Measurements from ENCODE around the gene LDLRAD3.
A peak's percentile ranks its signal among the peaks of the same experiment; 100 is the strongest.

Gene LDLRAD3

DNA sequence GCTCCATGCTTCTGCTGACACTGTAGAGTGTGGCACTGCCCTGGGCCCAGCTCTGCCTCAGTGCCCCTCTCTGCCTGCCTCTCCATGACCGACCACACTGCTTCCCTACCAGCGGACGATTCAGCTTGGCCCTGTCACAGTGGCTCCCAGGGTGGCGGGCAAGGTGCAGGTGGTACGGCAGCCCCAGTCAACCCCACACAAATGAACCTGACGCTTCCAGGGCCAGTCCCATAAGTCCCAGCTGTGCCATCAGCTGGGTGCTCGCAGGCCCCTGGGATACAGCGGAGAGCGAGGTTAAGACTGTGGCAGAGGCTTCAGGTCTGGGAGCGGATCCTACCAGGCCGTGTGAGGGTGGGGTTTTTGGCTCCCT lies 134.8 kb downstream of the LDLRAD3 start:
- no peak for DNase-seq

DNA sequence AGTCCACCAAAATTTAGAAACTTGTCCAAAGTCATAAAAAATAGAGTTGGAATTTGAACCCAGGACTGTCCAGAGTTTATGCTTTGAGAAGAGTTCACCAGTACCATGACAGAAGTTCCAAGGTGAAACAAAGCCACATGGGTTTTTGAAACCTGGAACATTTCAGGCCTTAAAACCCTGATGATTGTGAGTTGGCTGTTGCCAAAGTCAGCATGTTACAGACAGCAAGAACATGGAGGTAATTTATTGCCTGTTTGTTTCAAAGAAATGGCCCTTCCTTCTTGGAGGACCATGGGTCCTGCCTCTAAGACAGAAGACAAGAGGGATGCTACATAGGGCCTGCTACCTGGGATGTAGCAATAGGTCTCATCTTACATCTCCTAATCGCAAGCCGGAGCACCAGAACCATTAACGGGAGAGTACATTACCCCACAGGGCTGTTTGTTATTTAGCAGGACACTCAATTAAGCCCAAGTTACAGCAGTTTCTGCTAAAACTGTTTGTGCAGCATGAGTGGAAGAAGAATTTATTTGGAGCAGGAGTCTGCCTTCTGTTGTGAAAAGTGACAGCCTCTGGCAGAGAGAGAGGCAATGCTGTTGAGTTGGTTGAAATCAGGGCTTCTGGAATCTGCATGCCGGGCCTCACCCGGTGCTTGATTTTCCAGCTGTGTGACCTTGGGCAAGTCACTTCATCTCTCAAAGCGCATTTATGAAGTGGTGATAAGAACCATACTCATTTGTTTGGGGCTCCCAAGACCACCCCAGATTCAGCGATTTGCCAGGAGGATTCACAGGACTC lies 136.2 kb downstream of the LDLRAD3 start:
- no peak for DNase-seq

DNA sequence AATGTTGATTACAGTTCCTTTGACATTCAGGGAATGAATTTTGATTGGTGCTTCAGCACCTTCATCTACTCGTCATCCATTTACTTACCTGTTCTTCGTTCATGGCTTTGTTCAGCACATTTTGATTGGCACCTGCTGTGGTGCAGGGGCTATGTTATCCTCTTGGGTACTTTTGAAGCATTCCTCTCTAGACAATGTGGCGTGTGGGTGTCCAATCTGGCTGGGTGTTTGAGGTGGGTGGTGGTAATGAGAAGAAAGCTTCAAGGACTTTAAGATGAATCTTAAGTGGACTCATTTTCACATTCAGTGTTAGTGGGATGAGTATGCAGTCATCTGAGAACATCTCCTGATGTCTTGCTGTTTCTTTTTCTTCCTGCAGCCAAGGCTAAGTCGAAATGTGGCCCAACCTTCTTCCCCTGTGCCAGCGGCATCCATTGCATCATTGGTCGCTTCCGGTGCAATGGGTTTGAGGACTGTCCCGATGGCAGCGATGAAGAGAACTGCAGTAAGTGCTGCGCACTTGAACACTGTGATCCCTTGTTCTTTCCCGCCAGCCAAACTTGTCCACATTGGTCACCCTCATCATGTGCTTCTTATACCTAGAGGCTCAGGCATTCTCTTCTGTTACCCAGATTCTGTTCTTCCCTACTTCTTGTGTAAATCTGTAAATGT lies 137.5 kb downstream of the LDLRAD3 start:
- DNase-seq, result no peak

DNA sequence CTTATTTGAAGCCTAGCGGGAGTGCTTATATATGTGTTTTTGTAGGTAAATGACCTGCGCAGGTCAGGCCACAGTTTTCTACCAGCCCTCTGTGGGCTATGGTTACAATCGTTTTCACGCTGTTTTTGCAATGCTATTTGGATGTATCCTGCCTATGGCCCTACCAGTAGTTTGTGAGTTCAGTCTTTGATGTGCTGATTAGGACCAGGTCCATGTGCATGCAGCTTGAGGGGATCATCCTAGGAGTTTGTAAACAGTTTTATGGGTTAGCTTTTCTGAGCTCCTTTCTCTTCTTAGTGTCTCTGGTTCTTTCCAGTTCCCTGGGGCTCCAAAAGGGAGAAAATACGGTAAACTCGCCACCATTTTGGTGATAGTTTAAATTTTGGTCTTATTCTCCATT lies 142.5 kb downstream of the LDLRAD3 start:
- DNase-seq, result no peak

DNA sequence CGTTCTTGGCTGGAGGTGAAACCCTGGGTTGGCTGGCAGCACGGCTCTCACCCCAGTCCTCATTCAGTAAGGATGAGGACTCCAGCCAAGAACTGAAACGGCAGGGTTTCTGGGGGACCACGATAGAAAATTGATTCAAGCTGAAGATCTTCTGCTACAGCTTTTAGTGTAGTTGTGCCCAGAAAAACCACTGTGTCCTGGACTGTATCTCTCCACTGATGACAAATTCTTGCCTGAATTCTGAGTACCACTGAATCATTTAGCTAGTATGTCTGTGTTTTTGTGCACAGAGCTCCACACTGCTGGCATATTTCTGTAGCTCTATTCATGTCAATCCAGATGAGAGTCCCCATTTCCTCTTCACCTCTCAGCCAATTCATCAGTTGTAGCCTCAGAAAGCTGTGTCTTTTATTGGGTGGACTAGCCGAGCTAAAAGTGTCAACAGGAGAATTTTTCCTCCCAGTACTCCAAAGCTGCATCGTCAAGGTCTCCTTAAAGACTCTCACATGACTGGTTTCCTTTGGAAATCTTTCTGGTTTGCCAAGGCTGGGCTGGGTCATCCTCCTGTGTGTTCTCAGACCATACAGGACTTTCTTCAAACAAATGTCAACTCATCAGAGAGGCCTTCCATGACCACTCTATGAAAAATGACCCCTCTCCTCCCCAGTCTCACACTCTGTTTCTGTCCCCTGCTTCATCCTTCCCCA lies 144.6 kb downstream of the LDLRAD3 start:
- DNase-seq, result no peak

DNA sequence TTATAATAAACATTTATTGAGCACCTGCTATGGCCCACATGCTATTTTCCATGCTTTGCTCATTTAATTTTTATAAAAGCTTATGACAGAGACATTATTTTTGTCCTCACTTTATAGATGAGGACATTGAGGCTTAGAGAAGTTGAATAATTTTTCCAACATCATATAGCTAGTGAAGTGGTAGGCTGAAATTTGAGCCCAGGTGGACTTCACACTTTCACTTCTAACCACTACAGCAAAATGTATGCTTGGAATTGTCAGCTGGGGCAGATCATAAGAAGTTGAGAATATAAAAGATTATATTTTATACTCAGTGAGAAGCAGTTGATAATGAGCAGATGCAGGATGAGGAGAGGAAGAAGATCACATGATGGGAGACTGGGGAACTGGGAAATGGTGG lies 146.1 kb downstream of the LDLRAD3 start:
- no peak for DNase-seq

DNA sequence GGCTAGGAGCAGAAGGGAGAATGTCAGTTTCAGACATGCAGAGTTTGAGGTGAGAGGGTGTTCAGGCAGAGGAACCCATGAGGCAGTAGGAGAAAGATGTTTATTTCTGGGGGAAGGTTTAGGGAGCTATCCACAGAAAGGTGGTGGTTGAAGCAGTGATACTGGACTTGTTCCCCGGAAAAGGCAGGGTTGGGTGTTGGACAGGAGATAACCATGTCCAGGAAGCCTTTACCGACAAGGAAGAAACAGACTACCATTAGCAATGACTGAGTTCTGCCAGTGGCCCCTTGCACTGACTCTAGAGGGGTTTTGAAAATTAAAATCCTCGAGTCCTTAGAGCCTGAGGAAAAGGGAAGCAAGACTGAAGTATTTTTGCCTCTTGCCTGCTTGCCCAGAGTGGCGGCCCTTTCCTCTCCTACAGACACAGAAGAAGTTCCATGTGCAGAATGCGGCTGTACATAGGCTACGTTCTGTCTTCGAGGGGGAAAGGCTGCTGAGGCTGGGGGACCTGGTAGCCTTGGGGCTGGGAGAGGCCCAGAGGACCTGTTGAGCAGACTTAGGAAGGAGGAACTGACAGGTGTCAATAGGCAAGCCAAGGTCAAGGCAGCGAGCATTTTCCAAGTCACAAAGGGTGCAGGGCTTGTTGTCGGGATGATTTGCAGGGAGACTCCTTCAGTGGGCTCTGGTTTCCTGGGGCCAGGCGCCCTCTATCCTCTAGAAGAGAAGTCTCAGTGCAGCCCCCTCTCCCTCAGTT lies 146.7 kb downstream of the LDLRAD3 start:
- no peak for DNase-seq

DNA sequence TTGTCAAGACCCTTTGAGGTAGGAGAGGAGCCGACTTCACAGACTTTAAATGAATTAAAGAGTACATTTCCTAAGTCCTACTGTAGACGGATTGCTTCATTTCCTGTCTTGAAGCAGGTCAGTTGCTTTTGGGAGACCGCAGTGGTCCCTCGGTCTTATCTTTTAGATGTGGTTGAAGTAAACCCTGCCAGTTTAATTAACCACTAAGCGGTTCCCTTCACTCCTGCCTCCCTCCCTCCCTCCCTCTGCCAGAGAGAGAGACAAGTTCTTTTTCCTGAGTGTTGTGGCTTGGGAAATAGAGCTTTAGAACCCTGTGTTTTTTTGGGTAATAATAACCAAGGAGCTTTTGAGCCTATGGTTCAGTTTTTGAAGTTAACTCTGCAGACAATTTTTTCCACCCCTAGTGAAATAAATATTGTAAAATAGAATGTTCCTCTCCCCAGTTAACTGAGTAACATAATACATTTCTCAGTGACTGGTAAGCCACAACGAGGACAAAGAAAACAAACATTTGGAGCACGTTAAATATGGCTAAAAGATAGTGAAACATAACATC lies 147.5 kb downstream of the LDLRAD3 start:
- no peak for DNase-seq

DNA sequence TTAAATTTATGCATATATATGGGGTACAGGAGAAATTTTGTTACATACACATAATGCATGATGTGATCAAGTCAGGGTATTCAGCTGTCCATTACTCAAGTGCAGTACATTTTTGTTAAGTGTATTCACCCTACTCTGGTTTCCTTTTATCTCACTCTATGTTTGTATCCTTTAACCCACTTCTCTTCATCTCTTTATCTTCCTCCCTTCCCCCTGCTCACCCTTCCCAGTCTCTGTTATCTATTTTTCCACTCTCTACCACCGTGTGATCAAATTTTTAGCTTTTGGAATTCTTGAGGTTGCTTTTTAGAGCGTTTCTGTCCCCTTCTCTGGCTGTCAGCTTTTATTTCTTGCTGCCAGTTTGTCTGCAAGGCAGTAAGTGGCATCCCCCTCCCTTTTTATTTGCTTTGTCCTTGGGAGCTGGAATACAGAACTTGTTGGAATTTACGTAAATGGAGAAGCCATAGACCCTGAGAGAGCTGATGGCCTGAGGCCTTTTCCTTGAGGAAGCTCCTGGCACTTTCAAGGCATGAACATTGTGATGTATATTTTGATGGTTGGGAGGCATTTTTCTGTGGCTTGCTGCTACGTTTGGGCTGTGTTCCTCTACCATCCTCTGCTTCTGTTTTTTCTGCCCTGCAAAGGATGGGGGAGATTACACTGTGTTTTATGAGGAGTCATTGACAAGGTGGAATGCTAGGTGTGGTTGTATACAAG lies 148.6 kb downstream of the LDLRAD3 start:
- no peak for DNase-seq

DNA sequence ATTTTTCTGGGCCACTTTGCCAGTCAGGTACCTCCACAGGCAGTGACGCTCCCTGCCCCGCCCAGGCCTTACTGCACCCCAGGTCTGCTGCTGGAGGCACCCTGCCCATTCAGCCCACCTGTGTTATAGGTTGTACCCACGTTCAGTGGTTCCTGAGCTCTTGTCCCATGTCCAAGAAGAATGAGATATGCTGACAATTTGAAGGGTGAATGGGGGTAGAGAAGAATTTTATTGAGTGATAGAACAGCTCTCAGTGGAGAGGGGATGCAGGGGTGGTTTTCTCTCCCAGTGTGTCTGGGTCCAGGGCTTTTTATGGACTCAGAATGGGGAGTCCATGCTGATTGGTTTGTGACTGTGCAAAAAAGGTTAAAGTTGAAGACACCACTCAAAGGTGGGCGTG lies 149.7 kb downstream of the LDLRAD3 start:
- DNase-seq, result no peak

DNA sequence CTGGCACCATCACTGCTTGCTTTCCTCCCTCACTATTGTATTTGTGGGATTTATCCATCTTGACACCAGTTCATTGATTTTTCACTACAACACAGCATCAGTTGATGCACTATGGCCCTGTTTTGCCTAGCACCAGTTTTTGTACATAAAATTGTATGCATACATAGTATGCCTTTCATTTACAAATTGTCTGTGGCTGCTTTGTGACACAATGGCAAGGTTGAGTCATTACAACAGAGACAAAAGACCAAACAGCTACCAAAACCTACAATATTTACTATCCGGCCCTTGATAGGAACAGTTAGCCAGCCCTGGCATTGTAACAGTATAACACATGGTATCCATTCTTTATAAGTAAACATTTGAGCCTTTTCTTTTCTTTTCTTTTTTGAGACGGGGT lies 150.3 kb downstream of the LDLRAD3 start:
- DNase-seq, result no peak

DNA sequence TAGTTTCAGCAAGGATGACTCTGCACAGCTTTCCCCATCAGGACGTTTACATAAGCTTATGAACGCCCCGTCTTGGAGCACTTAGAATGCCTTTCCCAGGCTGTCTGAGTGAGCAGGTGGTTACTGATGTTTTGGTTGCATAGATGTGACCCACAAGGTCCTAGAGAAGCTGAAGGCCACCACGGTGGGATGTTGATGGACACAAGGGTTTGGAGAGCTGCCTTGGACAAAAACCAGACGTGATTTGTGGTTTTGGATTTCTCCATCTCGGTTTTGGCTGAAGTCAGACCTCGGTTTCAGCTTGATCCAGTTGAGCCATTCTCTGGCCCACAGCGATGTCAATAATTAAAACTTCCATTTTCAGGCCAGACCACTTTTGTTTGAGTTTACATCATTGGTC lies 151.9 kb downstream of the LDLRAD3 start:
- DNase-seq, result no peak

DNA sequence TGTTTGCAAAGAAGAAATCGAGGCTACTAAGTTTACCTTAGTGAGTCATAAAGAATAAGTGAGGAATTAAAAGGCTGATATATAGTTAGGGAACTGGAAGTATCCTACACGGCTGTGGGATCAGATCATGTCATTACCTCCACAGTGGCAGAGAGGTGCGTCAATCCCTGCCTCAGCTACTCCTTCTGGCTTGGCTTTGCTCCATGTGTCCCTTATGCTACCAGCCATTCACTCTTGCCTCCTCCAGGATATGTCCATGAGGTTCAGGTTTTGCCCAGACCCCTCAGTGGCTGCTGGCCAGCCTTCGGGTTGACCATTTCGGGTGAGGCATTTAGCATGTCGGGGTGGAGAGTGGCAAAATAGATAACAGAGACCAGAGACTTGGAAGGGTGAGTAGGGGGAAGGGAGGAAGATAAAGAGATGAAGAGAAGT lies 153.4 kb downstream of the LDLRAD3 start:
- DNase-seq, result no peak

DNA sequence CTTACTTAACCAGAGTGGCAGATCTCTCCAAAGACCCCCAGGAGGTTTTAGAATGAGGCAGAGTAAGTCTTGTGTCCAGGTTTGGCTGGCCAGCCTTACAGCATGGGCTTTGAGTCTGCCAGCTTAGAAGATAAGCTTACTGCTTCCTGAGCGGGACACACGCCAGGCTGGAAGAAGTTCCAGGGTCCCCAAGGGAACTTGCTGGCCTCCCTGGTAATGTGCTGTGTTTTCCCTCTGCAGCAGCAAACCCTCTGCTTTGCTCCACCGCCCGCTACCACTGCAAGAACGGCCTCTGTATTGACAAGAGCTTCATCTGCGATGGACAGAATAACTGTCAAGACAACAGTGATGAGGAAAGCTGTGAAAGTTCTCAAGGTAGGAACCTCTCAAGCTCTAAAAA lies 154.2 kb downstream of the LDLRAD3 start:
- DNase-seq, result no peak

DNA sequence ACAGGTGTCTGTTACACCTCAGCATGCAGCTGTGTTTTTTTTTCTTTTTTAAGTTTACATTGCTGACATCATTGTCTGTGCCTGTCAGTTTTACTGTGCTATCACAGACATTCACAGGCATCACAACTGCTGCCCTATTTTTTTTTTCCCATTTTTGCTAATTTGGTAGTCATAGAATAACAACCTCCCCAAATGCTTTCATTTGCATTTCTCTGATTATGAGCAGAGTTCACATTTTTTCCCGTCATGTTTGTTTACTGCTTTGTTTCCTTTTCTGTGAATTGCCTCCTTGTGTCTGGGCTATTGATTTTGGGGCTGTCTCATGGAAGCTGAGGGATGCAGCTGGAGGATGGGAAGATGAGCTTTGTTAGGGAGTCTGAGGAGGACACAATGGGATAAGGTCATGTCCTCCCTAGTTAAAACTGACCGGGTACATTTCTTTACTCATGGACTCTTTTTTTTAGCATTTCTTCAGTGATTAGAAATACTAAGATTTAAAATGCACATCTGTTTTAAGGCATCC lies 155.1 kb downstream of the LDLRAD3 start:
- DNase-seq, result peak; percentile 51

DNA sequence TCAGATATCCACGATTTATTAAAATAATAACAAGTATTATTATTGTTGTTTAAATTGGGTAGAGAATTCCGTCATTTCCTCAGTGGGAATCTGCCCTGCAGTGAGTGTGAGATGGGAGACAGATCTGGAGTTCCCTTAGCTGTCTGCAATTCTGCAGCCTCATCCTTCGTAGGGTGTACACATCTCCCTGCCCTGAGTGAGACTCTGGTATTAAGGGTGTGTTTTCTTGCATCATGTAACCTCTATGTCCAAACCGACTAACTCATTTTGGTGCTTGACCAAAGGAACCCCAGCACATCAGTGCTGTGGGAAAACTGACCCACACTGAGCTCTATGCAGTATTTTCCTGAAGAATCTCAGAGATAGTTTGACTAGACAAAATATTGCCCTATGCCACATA lies 157.6 kb downstream of the LDLRAD3 start:
- DNase-seq, result no peak

DNA sequence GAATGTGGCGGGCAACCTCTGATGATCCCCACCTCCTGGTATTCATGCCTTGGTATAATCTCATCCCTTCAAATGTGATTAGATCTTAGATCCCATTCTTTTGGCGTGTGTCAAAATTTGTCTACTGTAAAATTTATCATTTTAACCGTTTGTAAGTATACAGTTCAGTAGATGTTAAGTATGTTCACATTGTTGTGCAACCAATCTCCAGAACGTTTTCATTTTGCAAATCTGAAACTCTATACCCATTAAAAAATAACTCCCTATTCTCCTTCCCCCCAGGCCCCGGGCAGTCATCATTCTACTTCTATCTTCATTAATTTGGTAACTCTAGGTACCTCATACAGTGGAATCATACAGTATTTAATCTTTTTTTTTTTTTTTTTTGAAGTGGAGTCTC lies 159.0 kb downstream of the LDLRAD3 start:
- DNase-seq, result no peak

DNA sequence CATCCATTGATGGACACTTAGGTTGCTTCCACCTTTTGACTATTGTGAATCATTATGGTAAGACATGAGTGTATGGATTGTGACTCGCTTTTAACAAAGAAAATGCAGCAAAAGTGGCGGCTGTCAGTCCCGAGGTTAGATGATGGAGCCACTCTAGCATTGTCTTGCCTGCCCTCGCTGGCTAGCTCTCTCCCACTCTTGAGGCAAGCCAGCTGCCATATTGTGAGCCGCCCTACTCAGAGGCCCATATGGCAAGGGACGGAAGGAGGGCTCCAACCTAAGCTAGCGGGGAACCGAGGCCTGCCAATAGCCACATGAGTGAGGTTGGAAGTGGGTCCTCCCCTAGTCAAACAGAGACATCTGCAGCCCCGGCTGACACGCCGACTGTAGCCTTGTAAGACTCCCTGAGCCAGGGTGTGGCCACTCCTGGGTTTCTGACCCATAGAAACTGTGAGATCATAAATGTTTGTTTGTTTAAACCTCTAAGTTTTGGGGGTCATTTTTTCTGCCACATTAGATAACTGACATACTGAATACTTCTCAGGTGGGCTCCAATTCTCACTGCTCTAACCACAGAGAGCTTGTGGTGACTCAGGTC lies 160.2 kb downstream of the LDLRAD3 start:
- DNase-seq, result no peak

DNA sequence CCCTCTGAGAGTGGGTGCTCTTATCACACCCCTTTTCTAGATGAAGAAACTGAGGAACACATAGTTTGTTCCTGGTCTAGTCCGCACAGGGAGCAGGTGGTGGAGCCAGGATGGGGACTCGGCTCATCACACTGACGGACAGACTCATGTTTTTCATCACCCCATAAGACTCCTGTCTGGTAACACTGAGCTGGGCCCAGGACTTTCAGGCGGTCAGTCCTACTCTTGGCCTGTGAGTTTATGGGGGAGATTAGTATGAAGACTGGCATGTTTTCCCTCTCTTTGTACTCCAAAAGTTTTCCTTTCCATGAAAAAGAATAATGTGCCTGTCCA lies 160.8 kb downstream of the LDLRAD3 start:
- no peak for DNase-seq

DNA sequence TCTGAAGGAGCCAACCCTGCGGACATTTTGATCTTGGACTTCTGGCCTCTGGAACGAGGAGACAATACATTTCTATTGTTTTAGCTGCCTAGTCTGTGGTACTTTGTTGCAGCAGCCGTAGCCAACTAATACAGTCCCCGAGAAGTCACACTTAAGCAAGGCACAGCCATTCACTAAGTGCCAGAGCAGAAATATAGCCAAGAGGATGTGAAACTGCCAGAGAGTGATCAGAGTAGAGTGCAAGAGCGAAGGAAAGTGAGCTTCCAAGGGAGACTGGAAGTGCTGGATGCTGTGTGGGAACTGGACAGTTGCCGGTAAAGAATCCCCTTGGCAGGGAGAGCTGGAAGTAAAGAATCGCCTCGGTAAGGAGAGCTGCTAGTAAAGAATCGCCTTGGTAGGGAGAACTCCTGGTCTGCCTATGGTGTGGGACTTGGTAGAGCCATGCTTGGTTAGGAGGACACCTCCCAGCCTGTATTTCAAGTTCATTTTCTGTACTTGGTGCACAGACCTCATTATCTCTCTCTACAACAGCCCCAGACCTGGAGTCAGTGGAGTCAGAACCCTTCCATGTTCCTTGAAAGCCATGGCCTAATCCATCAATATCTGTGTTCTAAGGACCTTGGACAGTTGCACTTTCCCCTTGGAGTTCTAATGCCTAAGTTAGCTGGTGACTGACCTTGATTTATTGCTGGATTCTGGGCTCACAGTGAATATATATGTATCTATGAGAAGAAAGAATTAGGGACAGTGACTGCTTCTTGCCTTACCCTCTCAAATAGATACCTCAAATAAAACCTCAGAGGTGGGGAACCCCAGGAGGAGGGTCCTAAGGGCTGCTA lies 162.1 kb downstream of the LDLRAD3 start:
- no peak for DNase-seq

DNA sequence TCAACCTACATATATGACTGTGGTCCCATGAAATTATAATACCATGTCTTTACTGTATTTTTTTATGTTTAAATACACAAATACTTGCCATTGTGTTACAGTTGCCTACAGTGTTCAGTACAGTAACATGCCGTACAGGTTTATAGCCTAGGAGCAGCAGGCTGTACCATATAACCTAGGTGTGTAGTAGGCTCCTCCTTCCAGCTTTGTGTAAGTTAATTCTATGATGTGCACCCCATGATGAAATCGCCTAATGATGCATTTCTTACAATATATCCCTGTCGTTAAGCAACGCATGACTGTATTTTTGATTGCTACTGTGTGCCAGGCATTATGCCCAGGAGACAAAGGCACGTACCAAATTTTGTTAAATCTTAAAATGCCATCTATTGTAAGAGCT lies 163.7 kb downstream of the LDLRAD3 start:
- DNase-seq, result no peak

Data from SHP77 treated with DMSO at 0.1 percent for 48 hours (cell line).